Measurements from ENCODE around the gene SNX9.
"Not testable (repeated sequence)": the region's sequence is repeated elsewhere in the genome, so short reads cannot be mapped to it uniquely, and the experiment has no call there.

Gene SNX9

GRCh38 chr6:157832250-157832967 lies 9.4 kb downstream of the SNX9 start:
- DNase-seq, result no peak

- DNase-seq, result no peak
These were observed 11.5 kb downstream of the SNX9 start for GRCh38 chr6:157834549-157834948.

- DNase-seq, result no peak
These were observed 15.8 kb downstream of the SNX9 start for GRCh38 chr6:157838718-157839430.

GRCh38 chr6:157839606-157840005 lies 16.6 kb downstream of the SNX9 start:
- DNase-seq, result no peak

GRCh38 chr6:157840261-157840660 lies 17.2 kb downstream of the SNX9 start:
- DNase-seq, result no peak

- no peak for DNase-seq
These were observed 17.7 kb downstream of the SNX9 start for GRCh38 chr6:157840776-157841175.

- no peak for DNase-seq
These were observed 18.3 kb downstream of the SNX9 start for GRCh38 chr6:157841211-157841840.

GRCh38 chr6:157842212-157842611 lies 19.2 kb downstream of the SNX9 start:
- no peak for DNase-seq

GRCh38 chr6:157844196-157844595 lies 21.1 kb downstream of the SNX9 start:
- not testable (repeated sequence) for DNase-seq

- DNase-seq, result no peak
These were observed 22.6 kb downstream of the SNX9 start for GRCh38 chr6:157845493-157846259.

GRCh38 chr6:157847846-157848245 lies 24.8 kb downstream of the SNX9 start:
- no peak for DNase-seq

- no peak for DNase-seq
These were observed 25.6 kb downstream of the SNX9 start for GRCh38 chr6:157848693-157849092.

GRCh38 chr6:157849288-157850017 lies 26.4 kb downstream of the SNX9 start:
- no peak for DNase-seq

GRCh38 chr6:157850030-157850429 lies 27.0 kb downstream of the SNX9 start:
- no peak for DNase-seq

GRCh38 chr6:157853018-157853805 lies 30.2 kb downstream of the SNX9 start:
- DNase-seq, result no peak

- no peak for DNase-seq
These were observed 31.0 kb downstream of the SNX9 start for GRCh38 chr6:157853902-157854502.

- DNase-seq, result no peak
These were observed 32.3 kb downstream of the SNX9 start for GRCh38 chr6:157855325-157855724.

GRCh38 chr6:157855804-157856203 lies 32.8 kb downstream of the SNX9 start:
- DNase-seq, result not testable (repeated sequence)

- DNase-seq, result not testable (repeated sequence)
These were observed 35.6 kb downstream of the SNX9 start for GRCh38 chr6:157858664-157859063.

GRCh38 chr6:157859775-157860504 lies 36.9 kb downstream of the SNX9 start:
- no peak for DNase-seq

All from NCI-H2227 treated with DMSO at 0.1 percent for 48 hours (cell line).